NCI-H2107 treated with DMSO at 0.1 percent for 48 hours (cell line): ENCODE measurements around the gene ZNF473.
A peak's percentile ranks its signal among the peaks of the same experiment; 100 is the strongest.

Experiments
- DNase-seq: peaks from one replicate; lab custom pipeline; 2025; ENCODE audit not compliant: unreplicated experiment; lab: John Stamatoyannopoulos, UW

Gene ZNF473

DNA sequence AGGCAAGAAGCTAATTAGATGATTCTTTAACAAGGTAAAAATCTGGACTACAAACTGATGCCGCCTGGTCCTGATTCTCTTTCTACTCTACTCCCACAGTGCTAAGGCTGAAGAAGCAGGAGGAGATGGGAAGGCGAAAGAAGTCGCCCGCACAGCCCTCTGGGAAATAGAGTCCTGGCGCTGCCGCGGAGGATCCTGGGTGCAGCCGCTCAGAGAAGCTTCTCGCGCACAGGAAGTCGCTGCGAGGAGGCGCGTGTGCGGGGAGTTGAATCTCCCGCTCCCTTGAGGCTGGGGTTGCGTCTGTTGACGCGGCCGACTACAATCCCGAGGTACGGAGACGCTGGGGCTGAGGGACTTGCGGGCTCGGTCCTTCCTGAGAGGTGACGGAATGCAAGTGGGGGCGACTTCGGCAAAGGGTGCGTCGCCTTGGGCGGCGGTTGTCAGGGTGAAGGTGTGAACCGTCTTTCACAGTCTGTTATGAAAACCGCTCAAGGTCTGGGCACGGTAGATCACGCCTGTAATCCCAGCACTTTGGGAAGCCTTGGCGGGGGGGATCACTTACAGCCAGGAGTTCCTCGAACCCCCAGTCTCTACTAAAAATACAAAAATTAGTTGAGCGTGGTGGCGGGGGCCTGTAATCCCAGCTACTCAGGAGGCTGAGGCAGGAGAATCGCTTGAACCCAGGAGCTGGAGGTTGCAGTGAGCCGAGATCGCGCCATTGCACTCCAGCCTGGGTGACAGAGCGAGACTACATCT is at the start of gene ZNF473:
TSS of gene ZNF473 (plus strand) at position 212 of the 756 bp plus-strand sequence. CDS start 5,078 bp downstream, outside the sequence.
- DNase-seq, result no peak

DNA sequence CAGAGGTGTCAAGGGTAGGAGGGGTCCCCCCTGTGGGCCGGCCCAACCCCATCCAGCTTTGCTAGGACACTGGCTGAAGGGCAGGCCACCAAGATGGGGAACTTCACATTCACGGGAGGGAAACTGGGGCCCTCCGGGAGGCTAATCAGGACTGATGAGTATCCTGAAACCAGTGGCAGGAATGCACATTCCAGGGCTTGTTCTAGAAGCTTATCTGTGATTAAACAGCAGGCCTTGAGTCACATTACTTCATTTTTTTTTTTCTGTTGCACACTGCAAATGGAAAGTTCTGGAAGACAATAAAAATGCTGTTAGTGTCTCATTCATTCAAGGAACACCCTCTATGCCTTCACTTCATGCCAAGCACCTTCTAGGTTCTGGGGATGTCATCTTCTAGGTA is 49.3 kb upstream of the ZNF473 start:
- no peak for DNase-seq

GRCh38 chr19:49977076-49977475 is 48.7 kb upstream of the ZNF473 start:
- no peak for DNase-seq

DNA sequence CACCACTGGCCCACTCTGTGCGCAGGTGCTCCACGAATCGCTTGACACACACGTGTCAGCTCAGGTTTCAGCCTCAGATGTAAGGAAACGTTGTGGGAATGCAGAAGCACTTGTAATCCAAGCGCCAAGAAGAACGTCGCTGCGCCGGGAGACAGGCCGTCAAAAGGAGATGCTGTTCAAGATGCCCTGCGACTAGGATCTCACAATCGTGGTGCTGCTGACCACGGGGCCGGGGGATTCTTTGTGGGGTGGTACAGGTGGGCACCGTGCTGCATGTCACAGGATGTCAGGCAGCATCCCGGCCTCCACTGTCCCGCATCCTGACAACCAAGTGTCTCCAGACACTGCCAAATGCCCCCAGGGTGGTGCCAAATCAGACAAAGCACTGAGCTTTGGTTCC is 47.9 kb upstream of the ZNF473 start:
- DNase-seq, result no peak

- no peak for DNase-seq
Measured at GRCh38 chr19:49978324-49978723, 47.5 kb upstream of the ZNF473 start.

- no peak for DNase-seq
Measured at GRCh38 chr19:49981603-49982593, 43.9 kb upstream of the ZNF473 start.

- peak; percentile 69 for DNase-seq
Measured at GRCh38 chr19:49983645-49984229, 42.1 kb upstream of the ZNF473 start.

DNA sequence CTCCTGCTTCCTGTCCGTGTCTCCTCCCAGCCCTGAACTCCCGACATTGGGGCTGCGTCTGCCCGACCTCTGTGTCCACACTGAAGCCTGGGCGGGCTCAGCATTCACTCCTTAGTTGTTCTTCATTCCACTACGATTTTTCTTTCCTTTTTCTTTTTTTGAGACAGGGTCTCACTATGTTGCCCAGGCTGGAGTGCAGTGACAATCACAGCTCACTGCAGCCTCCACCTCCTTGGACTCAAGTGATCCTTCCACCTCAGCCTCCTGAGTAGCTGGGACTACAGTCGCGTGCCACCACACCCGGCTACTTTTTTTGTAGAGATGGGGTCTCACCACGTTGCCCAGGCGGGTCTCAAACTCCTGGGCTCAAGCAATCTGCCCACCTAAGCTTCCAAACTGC is 41.3 kb upstream of the ZNF473 start:
- DNase-seq, result no peak

- DNase-seq, result no peak
Measured at GRCh38 chr19:49985871-49986270, 39.9 kb upstream of the ZNF473 start.

DNA sequence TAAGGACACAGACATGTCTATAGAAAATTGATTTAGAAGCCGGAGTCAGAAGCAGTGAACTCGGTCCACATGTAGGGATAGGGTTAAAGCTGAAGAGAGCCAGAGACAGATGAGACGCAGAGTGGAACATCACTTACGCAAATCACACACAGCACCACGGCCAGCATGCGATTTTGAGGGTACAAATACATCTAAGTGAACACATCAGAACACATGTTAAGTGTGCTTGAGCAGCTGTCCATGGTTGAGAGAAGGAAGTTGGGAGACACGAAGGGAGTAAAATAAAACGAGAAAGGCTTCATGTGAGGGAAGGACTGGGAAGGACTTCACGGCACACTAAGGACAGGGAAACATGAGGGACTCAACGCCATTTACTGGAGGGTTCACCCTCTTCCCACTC is 39.5 kb upstream of the ZNF473 start:
- DNase-seq, result no peak

- DNase-seq, result no peak
Measured at GRCh38 chr19:49987159-49987698, 38.6 kb upstream of the ZNF473 start.

DNA sequence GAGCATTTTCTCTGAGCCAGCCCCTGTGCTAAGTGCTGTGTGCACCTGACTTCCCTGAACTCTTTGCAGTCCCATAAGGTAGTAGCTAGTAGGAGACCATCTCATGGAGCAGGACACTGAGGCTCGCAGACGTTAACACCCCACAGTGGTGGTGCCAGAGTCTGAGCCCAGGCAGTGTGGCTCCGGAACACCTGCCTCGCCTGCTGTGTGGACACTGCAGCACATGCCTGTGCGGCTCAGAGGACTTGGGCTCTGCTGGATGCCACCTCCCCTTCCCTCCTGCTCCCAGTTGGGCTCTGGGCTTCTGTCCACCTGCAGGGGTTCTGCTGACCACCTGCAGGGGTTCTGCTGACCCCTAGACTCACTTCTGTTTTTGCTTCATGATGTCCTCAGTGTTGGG is 37.8 kb upstream of the ZNF473 start:
- no peak for DNase-seq

DNA sequence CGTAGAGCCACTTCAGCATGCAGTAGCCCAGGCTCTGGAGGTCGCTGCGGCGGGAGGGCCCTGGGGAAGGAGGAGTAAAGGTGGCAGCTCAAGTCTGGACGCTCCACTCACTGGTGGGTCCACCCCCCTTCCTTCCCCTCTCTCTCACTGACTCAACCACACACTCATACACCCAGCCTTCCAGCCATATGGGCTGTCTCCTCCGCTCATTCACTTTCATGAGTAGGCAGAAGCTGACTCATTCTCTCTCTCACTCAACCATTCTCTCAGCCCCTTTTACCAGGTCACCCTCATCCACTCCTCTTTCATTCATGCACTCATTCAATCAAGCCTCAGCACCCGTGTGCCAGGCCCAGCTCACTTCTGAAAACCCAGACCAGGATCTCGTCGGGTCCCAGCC is 37.4 kb upstream of the ZNF473 start:
- DNase-seq, result no peak

- no peak for DNase-seq
Measured at GRCh38 chr19:49997709-49998108, 28.1 kb upstream of the ZNF473 start.

- DNase-seq, result no peak
Measured at GRCh38 chr19:49999371-50000010, 26.3 kb upstream of the ZNF473 start.

GRCh38 chr19:50000038-50000840 is 25.6 kb upstream of the ZNF473 start:
- no peak for DNase-seq

DNA sequence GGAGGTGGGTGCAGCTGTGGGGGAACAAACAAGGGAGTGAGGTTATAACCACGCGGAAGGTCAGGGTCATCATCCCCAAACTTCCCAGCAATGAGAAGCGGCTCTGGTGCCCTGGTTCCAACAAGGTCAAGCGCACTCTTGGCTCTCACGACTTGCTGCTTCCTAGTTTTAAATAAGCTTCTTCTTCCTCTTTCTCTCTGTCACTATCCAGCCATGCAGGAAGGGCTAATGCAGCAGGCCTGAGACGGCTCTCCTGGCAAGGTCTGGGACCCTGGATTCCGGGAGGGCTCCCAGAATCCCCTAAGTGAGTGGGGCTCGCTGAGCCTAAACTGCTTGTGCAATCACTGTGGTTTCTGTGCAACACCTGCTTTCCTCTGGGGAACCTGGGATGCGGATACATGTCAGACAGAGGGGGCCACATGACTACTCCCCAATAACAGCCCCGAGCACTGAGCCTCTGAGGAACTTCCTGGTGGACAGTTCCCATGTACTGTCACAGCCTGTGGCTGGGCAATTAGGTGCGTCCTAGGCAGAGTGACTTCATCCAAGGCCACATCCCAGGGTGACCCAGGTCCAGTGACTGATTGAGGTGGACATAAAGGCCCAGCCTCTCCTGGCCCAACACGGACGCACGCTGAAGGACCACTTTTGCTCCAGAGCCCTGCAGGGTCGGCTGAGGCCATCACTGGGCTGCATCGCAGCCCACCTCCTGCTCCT is 24.8 kb upstream of the ZNF473 start:
- no peak for DNase-seq

GRCh38 chr19:50001775-50002174 is 24.0 kb upstream of the ZNF473 start:
- DNase-seq, result no peak

- no peak for DNase-seq
Measured at GRCh38 chr19:50002386-50002960, 23.3 kb upstream of the ZNF473 start.
